ENCODE data around the gene HTRA1. TPM values are rescaled to one million over a fixed set of nuclear protein-coding genes. Genes with fewer than 3 reads are reported as not detected.

Gene HTRA1
- total and polyA plus RNA-seq, 9 of the 15 experiments (the other 6 are each of a cell fraction or from before 2014, with no cell fraction given), result 0.06 to 0.16 (median 0.13) TPM; not detected in 5

DNA sequence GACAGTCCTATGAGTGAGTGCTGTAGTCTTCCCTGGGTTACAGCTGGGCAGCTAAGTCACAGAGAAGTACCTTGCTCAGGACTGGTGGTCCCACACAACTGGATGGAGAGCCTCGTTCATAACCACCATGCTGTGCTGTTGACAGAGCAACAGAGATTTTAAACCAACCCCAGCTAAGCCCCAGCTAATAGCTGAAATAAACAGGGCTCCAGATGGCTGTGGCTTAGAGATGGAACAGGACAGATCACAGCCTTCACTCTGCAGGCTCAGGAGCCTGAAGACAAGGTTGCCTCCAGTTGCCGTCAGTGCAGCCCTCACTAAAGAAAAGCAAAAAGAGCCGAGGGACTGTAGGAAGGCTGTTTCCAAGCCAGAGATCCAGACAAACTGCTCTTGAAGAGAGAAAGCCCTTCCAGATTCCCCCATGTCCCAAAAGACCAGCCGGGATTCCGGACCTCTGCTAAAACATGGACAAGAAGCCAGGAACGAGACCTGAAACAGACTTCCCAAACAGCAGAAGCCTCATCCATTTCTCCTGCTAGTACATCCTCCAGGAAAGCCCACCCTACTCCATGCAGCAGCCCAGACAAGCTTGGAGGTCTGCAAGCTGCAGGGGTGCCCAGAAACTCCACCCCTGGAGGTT is 4.2 kb downstream of the HTRA1 start:
- POLR2A ChIA-PET, result interaction anchor here (0.6 kb wide), 1 partner anchor 189 kb away, joined by 3 read pairs; no protein-coding TSS in a partner anchor
- no peak overlapping the region for H3K9ac ChIP-seq (ENCODE audit: insufficient read depth in 1 of 2, low read depth in 2 of 2, low read length in 2 of 2)
- H3K36me3 ChIP-seq (ENCODE audit: control insufficient read depth, insufficient read depth, low read length), result no peaks in the 10 kb centered on the region
- no peak overlapping the region for H2AFZ ChIP-seq (ENCODE audit: low read depth, low read length)
- no peaks in the 10 kb centered on the region for H3K9me1 ChIP-seq (ENCODE audit: control insufficient read depth, insufficient read depth, low read length)
- no peaks in the 10 kb centered on the region for H3K9me3 ChIP-seq (replicated peaks; ENCODE audit: control insufficient read depth, insufficient read depth, low read depth, low read length)
- no peak overlapping the region for H3K4me2 ChIP-seq (ENCODE audit: insufficient read depth, low read length)
- H3K27me3 ChIP-seq (ENCODE audit: control insufficient read depth in 2 of 2, insufficient read depth in 2 of 2, low read length in 2 of 2), result peaks cover 0 to 34% of the 10 kb centered on the region in 2 experiments; a peak in 3 of 5 replicates
- in situ Hi-C loops (cut with MboI) (no loop called here), intact Hi-C loops (cut with micrococcal nuclease) (no loop called here)
- no peaks in the 10 kb centered on the region for H4K20me1 ChIP-seq (replicated peaks; ENCODE audit: control insufficient read depth, insufficient read depth, low read length)
- WGBS (ENCODE audit: insufficient coverage, low coverage, missing lambda C conversion rate), result 0% methylated on average over 4 of the region's 6 CpGs
- H3K4me3 ChIP-seq, result no peak overlapping the region
- no TSS peak for BruUV-seq (replicated peaks)
- TF ChIP-seq RBM22 (IDR thresholded peaks at IDR 0.05; ENCODE audit: low read depth, low read length, poor library complexity, severe bottlenecking) (no peak), TOE1 (IDR thresholded peaks at IDR 0.05; ENCODE audit: borderline replicate concordance) (no peak), TOE1 (CRISPR knock-in tag; IDR thresholded peaks at IDR 0.05; ENCODE audit: borderline replicate concordance, low read depth) (no peak), ZNF143 (CRISPR knock-in tag; IDR thresholded peaks at IDR 0.05) (no peak), POU5F1 (IDR thresholded peaks at IDR 0.05; ENCODE audit: borderline replicate concordance, low read depth, low read length, partially characterized antibody) (no peak), MTF1 (CRISPR knock-in tag; IDR thresholded peaks at IDR 0.05; ENCODE audit: borderline replicate concordance) (no peak), NBN (IDR thresholded peaks at IDR 0.05; ENCODE audit: low read depth) (no peak), HIVEP1 (CRISPR knock-in tag; IDR thresholded peaks at IDR 0.05) (no peak), ZNF766 (CRISPR knock-in tag; conservative IDR thresholded peaks at IDR 0.05) (no peak), CBX8 (IDR thresholded peaks at IDR 0.05; ENCODE audit: borderline replicate concordance, extremely low read depth, low read depth, low read length, poor library complexity, severe bottlenecking) (no peak), LARP7 (IDR thresholded peaks at IDR 0.05) (no peak), TAF15 (IDR thresholded peaks at IDR 0.05; ENCODE audit: low read depth, low read length) (no peak), ZNF124 (CRISPR knock-in tag; IDR thresholded peaks at IDR 0.05) (no peak), EHMT2 (IDR thresholded peaks at IDR 0.05) (no peak)
- TF ChIP-seq, protein P1, sequence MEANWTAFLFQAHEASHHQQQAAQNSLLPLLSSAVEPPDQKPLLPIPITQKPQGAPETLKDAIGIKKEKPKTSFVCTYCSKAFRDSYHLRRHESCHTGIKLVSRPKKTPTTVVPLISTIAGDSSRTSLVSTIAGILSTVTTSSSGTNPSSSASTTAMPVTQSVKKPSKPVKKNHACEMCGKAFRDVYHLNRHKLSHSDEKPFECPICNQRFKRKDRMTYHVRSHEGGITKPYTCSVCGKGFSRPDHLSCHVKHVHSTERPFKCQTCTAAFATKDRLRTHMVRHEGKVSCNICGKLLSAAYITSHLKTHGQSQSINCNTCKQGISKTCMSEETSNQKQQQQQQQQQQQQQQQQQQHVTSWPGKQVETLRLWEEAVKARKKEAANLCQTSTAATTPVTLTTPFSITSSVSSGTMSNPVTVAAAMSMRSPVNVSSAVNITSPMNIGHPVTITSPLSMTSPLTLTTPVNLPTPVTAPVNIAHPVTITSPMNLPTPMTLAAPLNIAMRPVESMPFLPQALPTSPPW (CRISPR knock-in tag; IDR thresholded peaks at IDR 0.05), result no peak
- TF ChIP-seq, protein P2, sequence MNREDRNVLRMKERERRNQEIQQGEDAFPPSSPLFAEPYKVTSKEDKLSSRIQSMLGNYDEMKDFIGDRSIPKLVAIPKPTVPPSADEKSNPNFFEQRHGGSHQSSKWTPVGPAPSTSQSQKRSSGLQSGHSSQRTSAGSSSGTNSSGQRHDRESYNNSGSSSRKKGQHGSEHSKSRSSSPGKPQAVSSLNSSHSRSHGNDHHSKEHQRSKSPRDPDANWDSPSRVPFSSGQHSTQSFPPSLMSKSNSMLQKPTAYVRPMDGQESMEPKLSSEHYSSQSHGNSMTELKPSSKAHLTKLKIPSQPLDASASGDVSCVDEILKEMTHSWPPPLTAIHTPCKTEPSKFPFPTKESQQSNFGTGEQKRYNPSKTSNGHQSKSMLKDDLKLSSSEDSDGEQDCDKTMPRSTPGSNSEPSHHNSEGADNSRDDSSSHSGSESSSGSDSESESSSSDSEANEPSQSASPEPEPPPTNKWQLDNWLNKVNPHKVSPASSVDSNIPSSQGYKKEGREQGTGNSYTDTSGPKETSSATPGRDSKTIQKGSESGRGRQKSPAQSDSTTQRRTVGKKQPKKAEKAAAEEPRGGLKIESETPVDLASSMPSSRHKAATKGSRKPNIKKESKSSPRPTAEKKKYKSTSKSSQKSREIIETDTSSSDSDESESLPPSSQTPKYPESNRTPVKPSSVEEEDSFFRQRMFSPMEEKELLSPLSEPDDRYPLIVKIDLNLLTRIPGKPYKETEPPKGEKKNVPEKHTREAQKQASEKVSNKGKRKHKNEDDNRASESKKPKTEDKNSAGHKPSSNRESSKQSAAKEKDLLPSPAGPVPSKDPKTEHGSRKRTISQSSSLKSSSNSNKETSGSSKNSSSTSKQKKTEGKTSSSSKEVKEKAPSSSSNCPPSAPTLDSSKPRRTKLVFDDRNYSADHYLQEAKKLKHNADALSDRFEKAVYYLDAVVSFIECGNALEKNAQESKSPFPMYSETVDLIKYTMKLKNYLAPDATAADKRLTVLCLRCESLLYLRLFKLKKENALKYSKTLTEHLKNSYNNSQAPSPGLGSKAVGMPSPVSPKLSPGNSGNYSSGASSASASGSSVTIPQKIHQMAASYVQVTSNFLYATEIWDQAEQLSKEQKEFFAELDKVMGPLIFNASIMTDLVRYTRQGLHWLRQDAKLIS (CRISPR knock-in tag; IDR thresholded peaks at IDR 0.05), result no peak
- FAIRE-seq, result no peak
- DNase-seq (ENCODE audit: extremely low read depth in 1 of 4, low spot score in 3 of 4), result no peak
- no peaks in the 10 kb centered on the region for H3K4me1 ChIP-seq (replicated peaks in 1 of 2; ENCODE audit: control insufficient read depth in 2 of 2, insufficient read depth in 2 of 2, low read length in 2 of 2)
- H3K27ac ChIP-seq (ENCODE audit: extremely low read depth, low read depth, low read length), result no peak overlapping the region
- CTCF ChIA-PET (ENCODE audit: low intra/inter-chr PET ratio), result no interaction called here
- H3K79me2 ChIP-seq (ENCODE audit: control insufficient read depth, insufficient read depth, low read length), result no peaks in the 10 kb centered on the region
- ATAC-seq, result no peak

Data from K562 (cell line).